Inflammatory macrophage (primary cell): ENCODE measurements around the gene HDGFL3.
"Not testable (repeated sequence)": the region's sequence is repeated elsewhere in the genome, so short reads cannot be mapped to it uniquely, and the experiment has no call there.

Experiments used
- DNase-seq, 2 donors: peaks; one replicate each; pipeline ENCODE4 v3.0.0-alpha.2; 2020 to 2022

The HDGFL3 gene

DNA sequence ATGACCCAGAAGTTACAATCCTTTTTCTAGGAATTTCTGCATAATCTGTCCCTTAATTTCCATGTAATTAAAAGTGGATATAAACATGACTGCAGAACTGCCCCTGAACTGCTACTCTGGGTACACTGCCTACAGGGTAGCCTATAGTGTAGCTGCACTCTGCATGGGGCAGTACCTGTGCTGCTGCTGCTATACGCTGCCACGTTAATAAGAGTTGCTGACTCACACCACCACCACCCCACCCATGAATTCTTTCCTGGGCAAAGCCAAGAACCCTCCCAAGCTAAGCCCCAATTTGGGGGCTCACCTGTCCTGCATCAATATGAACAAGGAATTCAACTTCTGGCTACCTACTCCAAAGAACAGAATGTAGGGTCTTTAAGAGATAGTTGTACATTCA lies 13.9 kb downstream of the HDGFL3 start:
- DNase-seq = no peak

DNA sequence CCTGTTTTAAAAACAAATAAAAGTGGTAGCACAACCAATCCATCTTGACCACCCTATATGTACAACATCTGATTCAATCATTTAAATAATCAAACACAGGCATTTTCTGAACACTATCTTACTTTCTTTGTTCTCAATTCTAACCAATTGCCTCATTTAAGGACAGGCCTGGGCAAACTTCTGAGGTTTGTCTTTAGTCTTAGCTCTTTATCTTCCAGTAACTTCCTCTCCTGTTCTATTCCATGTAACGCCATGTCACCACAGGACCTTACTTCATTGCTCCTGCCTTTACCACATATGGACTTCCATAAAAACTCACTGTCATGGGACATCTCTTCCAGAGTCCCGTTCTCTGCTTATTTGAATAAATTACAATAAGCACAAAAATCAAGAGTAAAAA lies 14.9 kb downstream of the HDGFL3 start:
- peak in 1 of 2 donors; percentile 26 for DNase-seq

DNA sequence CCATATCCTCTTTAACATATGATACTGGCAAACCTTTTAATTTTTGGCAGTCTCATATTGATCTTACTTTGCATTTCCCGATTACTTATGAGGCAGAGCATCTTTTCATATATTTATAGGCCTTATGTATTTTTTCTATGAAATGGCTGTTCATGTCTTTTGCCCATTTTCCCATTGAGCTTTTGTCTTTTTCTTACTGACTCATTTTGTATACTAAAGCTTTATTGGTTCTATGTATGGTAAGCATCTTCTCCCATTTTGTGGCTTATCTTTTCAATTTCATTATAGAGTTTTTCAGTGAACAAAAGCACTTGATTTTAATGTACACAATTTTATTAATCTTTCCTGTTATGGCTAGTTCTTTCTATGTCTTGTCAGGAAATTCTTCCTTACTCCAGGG lies 17.2 kb downstream of the HDGFL3 start:
- no peak for DNase-seq

DNA sequence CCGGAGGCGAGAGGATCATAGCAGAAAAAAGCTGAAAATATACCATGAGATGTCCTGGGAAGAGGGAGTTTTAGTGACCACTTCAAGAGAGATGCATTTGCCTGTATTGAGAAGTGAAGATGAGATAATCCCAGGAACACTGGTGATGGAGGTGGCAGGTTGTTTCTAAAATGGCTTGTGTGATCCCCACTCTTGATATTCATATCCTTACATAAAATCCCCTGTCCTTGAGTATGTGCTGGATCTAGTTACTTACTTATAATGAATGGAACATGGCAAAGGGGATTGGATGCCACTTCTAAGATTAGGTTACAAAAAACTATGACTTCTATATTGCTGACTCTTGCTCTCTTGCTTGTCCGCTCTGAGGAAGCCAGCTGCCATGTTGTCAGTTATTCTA lies 22.1 kb downstream of the HDGFL3 start:
- DNase-seq = no peak

DNA sequence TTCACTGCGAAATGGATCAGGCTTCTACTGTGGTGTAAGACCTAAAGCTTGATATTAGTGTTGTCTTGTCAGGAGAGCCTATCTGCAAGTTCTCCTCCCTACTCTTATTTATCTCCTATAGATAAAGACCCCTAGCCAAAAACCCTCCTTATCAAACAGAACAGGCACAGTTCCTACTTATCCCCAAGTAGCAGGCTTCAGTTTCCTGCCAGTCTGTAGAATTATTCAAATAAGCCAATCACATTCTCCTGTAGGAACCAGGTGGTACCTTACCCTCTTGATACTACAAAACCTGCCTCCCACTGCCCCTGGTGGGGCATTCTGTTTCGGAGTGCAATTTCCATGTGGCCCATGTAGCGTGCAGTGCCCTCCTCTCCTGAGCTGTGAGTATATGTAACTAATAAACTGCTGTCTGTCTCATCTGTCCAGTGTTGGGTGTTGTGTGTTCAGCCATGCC lies 28.7 kb downstream of the HDGFL3 start:
- no peak for DNase-seq

DNA sequence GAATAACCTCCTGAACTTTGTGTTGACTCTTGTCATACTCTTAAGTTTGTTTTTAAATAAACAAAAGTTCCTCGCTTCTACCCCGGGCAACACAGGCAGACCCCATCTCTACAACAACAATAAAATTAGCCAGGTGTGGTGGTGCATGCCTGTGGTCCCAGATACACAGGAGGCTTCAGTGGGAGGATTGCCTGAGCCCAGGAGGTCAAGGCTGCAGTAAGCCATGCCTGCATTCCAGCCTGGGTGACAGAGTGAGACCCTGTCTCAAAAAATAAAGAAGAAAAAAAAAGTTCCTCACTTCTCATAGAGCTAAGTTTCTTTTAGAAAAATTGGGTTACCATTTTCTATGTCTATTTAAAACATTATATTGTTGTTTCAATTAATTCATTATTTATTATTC lies 29.2 kb downstream of the HDGFL3 start:
- no peak for DNase-seq

DNA sequence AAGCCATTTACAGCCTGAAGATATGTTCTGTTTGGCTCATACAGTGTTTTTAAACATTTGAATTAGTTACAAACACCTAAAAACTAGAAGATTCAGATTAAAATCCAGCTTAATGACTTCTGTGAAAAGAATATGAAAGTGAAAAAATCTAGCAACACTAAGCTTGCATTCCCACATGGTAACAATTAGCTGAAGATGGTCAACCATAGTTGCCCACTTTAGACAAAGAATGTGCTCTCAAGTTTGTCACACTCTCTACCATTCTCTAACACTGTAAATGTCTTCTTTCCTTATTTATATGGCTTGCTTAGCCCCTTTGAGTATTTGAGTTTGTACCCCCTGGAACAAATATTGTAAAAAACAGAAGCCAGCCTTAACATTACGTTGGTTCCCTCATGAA lies 32.7 kb downstream of the HDGFL3 start:
- no peak for DNase-seq

DNA sequence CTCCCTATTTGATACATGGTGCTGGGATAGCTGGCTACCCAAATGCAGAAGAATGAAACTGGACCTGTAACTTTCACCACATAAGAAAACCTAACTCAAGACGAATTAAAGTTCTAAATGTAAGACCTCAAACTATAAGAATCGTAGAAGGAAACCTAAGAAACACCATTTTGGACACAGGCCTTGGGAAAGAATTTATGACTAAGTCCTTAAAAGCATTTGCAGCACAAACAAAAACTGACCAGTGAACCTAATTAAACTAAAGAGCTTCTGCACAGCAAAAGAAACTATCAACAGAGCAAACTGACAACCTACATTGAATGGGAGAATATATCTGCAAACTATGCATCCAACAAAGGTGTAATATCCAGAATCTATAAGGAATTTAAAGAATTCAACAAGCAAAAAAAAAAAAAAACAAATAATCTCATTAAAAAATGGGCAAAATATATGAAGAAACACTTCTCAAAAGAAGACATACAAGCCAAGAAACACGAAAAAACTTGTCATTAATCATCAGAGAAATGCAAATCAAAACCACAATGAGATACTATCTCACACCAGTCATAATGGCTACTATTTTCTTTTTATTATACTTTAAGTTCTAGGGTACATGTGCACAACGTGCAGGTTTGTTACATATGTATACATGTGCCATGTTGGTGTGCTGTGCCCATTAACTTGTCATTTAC lies 37.0 kb downstream of the HDGFL3 start:
- no peak for DNase-seq

DNA sequence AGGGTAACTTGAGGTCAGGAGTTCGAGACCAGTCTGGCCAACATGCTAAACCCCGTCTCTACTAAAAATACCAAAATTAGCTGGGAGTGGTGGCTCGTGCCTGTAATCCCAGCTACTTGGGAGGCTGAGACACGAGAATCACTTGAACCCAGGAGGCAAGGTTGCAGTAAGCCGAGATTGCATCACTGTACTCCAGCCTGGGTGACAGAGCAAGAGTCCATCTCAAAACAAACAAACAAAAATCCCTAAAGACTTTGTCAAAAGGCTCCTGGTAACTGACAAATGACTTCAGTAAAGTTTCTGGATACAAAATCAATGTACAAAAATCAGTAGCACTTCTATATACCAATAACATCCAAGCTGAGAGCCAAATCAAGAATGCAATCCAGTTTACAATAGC lies 38.0 kb downstream of the HDGFL3 start:
- not testable (repeated sequence) for DNase-seq

DNA sequence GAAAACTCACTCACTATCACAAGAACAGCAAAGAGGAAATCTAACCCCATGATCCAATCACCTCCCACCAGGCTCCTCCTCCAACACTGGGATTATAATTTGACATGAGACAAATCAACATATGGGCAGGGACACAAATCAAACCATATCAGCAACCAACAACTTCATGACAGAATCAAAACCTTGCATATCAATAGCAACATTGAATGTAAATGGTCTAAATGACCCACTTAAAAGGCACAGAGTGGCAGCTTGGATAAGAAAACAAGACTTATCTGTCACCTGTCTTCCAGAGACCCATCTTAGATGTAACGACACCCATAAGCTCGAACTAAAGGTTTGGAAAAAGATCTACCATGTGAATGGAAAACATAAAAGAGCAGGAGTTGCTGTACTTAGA lies 40.8 kb downstream of the HDGFL3 start:
- no peak for DNase-seq

DNA sequence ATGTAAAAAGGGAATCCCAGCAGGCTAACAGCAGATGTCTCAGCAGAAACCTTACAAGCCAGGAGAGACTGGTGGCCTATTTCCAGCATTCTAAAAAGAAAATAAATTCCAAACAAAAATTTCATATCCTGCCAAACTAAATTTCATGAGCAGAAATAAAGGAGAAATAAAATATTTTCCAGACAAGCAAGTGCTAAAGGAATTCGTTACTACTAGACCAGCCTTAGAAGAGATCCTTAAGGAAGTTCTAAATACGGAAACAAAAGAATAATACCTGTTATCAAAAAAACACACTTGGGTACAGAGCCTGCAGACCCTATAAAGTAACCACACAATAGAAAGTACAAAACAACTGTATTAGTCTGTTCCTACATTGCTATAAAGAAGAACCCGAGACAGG lies 41.4 kb downstream of the HDGFL3 start:
- no peak for DNase-seq

DNA sequence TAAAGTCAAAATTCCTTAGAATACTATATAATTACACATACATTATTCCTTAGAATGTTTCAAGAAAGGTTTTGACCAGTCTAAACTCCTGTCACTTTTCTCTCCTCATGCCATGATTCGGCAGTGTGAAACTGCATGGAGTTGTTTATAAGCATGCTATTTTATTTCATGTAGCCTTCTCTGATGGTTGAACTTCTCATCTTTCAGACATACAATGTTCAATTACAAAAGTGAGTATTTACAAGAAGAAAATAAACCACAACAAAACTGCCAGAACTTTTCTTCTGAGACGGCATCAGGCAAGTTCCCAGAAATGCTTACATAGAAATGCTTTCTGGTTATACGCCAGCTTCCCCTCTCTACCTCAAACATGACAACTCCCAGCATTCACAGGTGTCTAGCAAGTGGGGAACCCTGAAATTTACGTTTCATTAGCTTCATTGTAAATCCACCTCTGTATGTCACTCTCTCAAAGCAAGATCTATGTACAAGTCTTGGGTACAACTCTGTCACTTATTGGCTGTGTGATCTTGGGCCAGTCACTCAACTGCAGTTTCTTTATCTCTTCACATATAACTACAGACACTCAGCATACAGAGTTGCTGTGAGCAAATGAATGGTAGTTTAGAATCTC lies 42.7 kb downstream of the HDGFL3 start:
- no peak for DNase-seq

DNA sequence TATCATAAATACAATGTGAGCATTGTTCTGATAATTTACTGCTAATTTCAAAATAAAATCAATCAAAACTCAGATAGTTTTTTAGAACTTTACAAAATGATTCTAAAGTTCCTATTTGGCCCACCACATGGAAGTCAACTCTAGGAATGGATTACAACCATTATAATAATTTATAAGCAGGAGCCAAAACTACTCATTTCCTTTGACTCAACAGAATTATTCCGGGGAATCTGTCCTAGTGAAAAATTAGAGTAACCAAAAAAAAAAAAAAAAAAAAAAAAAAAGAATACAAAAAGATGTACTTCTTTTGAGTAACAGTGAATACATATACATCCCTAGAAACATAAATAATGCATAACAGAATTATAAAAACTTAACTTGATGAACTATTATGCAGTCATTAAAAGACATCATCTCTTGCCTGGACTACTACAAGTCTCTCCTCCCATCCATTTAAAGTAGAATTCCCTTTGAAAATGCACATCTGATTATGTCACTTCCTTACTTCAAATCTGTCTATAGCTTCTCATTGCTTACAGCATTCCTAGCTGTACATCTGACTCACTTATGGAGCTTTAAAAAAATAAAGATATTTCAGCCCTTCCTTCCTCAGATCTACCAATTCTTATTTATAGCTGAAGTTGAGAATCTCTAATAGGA lies 43.4 kb downstream of the HDGFL3 start:
- no peak for DNase-seq

DNA sequence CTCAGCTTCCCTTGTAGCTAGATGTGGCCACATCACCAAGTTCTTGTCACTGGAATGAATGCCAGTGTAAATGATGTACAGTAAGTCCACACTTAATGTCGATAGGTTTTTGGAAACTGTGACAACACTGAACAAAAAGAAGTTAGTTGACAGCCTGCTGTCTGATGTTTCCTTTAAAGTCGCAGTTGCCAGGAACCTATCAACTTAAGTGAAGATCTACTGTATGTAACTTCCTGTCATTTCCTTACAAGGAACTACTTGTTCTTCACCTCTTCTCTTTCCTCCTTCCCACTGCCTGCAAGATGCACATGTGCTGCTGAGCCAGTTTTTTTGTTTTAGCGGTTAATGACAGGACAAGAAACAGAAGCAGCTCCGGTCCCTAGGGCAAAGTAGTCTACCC lies 44.6 kb downstream of the HDGFL3 start:
- DNase-seq = no peak

DNA sequence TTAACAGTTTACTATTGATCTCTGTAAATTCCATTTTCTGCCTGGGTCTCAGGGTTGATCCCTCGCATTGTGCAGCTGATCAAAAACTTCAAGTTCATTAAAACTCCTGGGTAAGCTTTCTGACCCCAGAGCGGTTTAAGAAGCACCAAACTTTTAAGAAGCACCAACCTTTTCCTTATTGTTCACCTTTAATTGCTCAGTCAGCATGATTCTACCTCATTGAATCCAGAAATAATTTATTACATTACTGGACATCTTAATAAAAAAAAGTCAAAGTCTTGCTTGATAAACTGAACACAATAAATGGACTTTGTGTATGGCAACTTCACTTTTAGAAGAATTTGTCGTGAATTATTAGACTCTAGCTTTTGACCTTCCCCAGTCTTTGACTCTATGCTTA lies 46.9 kb downstream of the HDGFL3 start:
- DNase-seq = no peak

DNA sequence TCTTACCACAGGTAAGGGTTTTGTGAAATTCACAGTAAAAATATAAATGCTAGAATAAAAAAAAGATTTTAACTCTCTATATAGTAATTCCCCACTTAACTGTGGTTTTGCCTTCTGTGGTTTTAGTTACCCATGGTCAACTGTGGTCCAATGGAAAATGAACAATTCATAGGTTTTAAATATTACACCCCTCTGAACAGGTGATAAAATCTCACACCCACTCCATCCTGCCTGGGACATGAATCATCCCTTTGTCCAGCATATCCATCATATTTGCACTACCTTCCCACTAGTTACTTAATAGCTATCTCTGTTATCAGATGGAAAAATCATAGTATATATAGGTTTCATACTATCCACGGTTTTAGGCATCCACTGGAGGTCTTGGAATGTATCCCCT lies 49.2 kb downstream of the HDGFL3 start:
- no peak for DNase-seq

DNA sequence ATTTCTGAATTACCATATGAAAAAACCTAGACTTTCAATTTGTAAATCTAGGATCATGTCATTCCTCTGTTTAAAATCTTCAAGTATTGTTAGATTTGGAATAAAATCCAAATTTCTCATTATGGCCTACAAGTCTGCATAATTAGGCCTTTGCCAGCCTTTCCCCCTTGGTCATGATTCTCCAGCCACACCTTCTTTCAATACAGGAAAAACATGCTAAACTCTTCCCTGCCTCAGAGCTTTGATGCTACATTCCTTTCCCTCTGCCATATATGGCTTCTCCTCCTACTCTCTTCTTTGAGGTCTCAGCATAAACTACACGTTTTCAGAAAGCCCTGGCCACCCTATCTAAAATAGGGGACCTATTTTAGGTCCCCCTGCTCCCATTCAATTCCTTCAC lies 51.7 kb downstream of the HDGFL3 start:
- no peak for DNase-seq

DNA sequence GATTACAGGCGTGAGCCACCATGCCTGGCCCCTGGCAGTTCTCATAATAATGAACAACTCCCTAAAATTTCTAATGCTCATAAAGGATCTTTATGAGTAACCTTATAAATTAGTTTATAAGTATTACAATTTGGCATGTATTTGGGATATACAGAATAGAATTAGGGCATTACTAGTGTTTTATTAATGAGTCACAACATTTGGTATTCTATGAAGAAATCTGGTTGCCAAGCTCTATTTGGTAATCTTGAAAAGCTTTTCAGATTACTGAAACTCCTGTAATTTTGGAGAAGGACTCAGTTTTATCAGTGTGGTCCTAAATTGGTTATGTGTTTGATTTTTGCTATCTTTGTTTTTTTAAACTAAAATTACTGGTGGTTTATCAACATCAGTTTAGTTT lies 54.3 kb downstream of the HDGFL3 start:
- DNase-seq = no peak

DNA sequence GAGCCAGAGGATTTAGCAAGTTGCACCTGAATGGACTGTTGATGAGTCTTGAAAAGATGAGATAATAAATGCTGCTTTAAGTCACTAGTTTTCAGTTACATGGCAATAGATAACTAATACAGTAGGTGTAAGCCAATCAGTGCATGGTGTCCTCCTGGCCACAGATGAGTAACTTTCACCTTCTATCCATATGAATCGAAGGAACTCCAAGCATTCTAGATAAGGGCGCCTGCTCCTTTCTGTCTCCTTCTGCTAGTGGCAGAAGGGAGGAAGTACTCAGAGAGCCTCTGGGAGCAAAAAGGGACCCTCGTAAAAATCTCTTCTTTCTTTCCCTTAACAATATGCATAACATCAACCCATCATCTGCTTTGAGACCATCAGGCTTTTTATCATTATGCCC lies 62.9 kb downstream of the HDGFL3 start:
- DNase-seq = no peak

DNA sequence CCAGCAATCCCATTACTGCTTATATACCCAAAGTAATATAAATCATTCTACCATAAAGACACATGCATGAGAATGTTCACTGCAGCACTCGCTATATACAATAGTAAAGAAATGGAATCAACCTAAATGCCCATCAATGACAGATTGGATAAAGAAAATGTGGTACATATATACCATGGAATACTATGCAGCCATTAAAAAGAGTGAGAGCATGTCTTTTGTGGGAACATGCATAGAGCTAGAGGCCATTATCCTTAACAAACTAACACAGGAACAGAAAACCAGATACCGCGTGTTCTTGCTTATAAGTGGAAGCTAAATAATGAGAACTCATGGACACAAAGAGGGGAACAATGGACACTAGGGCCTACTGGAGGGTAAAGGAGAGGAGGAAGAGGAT lies 65.5 kb downstream of the HDGFL3 start:
- DNase-seq = not testable (repeated sequence)

DNA sequence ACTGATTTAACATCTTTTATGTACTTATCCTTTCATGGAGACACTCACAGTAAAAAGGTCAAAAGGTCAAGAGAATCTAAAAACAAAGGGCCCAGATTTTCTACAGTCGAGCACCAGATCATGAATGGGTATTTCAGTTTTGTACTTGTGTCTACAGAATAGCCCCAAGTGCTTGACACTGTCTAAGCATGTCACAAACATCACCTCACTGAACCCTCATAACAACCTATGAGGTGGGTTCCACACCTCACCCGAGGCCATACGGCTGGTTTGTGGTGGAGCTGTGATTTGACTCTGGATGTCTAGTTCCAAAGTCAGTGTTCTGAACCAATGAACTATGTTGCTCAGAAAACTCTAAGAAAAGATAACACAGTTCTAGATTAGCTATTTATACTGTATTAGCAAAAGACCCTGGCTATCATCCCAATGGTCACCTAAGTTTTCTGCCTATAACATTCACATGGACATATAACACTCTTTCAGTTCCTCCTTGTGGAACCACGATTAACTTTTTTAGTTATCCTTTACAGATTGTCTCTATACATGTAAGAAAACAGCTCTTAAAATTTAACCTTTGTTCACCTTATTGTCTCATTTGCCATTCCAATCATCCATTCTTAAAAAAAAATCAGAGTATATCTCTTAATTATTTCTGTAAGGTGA lies 74.6 kb downstream of the HDGFL3 start:
- DNase-seq = no peak

DNA sequence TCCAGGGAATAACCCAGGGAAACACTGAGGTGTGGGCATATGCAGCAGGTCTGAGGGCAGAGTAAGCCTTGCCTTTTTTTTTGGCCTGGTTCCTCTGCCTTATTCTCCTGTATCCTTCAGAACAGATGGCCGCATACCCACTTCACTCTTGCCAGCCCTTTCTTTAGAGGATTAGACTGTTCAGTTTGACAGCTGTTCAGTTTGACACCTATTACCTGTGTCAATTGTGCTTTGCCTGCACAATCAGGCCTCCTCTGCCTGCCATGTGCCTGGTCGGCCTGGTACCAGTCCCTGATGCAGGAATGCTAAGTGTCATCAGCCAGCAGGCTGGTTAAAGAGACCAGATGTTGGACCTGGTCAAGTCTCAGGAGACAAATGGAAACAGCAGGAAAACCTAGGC lies 77.8 kb downstream of the HDGFL3 start:
- DNase-seq = no peak

DNA sequence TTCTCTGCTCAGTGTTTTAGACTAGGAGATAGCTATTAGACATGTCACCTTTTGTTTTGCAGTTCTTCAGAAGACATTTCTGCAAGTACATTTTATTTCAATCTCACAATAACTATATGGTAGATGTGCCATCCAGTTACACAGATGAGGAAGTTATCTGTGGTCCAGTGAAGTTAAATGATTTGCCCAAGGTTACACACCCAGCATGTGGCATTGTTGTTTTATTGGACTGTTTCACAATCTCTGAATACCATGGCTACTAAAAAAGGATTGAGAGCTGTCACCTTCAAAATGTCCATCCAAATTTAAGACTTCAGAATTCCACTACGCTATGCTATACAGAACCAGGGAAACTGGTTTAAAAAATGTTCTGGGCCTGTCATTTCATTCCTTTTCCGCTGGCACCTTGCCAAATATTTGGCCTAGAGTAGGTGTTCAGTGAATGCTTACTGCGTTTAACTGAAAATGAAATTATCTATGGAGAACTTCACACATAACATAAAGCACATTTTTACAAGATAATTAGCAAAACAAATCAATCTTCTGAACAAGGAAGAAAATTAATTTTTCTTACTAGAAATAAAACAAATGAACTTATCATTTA lies 80.0 kb downstream of the HDGFL3 start:
- no peak for DNase-seq
